NCI-H1092 (cell line): ENCODE data around the gene GOLGA8J.
"Not testable (repeated sequence)": the region's sequence is repeated elsewhere in the genome, so short reads cannot be mapped to it uniquely, and the experiment has no call there.

Source experiments
- DNase-seq: peaks from one replicate; lab custom pipeline; 2025; lab: John Stamatoyannopoulos, UW

The GOLGA8J gene

DNA sequence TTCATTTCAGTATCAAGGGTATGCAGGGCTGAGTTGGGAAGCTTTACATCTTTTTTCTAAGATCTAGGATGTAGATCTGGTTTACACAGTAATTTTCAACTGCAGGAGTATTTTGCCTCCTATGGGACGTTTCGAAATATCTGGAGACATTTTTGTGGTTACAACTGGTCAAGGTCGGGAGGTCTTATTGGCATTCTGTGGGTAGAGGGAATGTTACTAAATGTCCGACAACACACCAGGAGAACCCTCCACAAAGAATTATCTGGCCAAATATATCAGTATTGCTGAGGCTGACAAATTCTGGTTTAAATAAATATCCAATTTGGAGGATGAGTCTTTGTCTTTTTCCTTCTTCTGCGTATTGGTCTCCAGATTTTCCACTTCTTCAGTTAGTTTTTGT, 1.9 kb upstream of the GOLGA8J start:
- DNase-seq = not testable (repeated sequence)

DNA sequence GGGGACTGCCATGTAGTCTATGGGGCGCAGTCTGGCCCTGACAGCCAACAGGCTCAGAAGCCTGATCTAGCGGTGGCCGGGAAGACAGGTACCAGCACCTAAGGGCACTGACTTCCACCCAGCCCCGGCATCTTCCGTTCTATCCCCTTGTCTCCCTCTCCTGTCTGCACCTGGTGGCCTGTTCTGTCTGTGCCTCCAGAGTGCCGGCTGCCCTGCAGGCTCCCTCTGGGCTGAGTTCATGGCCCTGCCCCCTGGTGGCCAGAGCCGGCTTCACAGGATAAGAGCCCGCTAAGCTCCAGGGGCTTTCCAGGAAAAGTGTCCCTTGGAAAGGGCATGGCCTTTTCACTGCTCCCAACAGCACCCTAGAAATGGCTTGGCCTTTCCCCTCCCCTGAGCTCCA, 15.1 kb downstream of the GOLGA8J start:
- DNase-seq = not testable (repeated sequence)

DNA sequence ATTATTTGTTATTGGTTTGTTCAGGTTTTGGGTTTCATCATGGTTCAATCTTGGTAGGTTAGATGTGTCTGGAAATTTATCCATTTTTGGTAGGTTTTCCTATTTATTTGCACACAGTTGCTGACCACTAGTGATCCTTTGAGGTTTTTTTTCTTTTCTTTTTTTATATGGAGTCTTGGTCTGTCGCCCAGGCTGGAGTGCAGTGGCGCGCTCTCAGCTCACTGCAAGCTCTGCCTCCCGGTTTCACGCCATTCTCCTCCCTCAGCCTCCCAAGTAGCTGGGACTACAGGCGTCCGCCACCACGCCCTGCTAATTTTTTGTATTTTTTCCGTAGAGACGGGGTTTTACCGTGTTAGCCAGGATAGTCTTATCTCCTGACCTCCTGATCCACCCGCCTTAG, 20.1 kb downstream of the GOLGA8J start:
- DNase-seq = not testable (repeated sequence)

DNA sequence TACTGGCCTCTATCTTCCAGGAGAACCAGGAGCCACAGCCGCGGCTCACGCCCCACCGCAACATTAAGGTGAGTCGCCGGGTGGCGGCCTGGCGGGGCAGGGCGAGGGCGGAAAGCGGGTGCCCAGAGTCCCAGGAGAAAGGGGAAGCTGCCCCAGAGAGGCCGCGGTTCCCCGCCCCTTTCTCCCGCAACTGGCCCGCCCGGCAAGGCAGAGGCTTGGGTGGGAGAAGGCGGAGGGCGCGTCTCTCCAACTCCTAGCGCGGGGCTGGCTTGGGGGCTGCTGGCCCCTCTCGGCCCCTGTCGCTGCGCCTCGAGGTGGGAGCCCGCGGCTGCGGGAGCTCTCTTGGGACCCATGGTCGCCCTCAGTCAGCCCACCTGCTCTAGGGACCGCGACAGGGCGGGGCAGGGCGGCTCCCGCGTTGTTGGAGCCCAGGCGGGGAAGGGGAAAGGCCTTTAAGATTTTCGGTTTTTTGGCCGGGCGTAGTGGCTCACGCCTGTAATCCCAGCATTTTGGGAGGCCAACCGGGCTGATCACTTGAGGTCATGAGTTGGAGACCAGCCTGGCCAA, 21.3 kb downstream of the GOLGA8J start:
- DNase-seq = not testable (repeated sequence)

DNA sequence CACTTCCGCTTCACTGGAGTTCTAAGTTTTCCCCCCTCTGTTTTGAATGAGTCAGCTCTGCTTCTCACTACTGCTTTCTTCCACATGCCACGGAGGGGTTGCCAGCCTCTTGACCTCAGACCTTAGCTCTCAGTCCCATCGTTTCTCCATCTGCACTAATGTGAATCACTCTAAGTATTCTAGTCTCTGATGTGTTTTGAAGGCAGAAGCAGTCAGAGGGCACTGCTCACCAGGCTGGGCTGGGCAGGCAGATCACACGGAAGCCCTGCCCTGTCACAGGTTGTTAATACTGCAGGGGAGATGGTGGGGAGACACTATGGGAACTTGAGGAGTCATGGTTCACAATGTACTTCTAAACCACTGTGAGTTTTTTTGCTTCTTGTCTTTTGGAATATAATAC, 27.8 kb downstream of the GOLGA8J start:
- DNase-seq = not testable (repeated sequence)

DNA sequence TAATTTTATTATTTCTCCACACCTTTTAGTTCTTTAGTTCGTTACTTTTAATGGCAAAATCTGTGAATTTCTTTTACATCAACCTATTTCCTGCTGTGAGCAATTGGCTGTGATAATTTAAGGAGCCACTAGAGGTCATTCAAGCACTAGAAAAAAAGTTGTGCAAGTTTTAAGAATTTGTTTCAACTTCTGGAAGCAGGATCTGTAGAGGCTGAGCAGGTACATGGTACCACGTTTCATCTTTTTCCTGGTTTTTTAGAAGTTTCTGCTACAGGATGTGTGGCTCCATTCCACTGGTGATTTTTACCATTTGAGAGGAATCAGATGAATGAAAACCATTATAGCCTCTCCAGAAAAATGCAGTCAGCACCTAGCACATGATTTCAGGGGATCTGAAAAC, 47.3 kb downstream of the GOLGA8J start:
- DNase-seq = not testable (repeated sequence)

DNA sequence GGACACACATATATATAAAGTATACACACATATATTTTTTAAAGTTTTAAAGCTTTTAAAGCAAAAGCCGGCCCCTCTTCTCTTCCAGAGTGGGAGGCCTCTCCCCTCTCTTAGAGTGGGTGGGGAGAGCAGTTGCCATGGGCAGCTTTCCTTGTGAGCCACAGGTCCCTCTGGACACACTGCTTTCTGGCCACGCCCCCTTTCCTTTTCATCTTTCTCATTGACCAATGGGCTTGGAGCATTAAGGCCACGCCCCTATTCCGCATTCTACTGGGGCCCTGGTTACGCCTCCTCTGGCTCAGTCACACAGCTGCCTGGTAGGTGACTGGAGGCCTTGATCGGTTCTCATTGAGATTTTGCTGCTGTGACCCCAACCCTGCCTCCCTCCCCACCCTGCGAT, 52.0 kb downstream of the GOLGA8J start, which contains the start of gene GOLGA8T:
TSS of gene GOLGA8T (plus strand) at position 301 of the 400 bp plus-strand sequence. CDS start at position 399, 98 bp downstream.
- DNase-seq = not testable (repeated sequence)
